Gastrocnemius medialis (tissue), 4 donors: ENCODE data around the gene DNMT3L.

Experiments used
- POLR2A ChIP-seq, 2 donors: fragments of 450-650 bp; IDR thresholded peaks; one replicate each; pipeline ENCODE4 v1.6.1; 2017; ENCODE audit warnings: antibody characterized with exemption in 2 of 2, mild to moderate bottlenecking in 2 of 2, moderate library complexity in 2 of 2
- TF ChIP-seq, protein P1 (sequence below), 5 experiments: fragments of 450-650 bp in 3 of 5; fragments of 200-600 bp in 2 of 5; sonication (generic) in 2 of 5; IDR thresholded peaks in 4 of 5; conservative IDR thresholded peaks in 1 of 5; 1 replicate in 4 of 5; 2 replicates in 1 of 5; pipeline ENCODE4 v1.5.1; 2016 to 2019; ENCODE audit warnings: antibody characterized with exemption in 5 of 5, mild to moderate bottlenecking in 3 of 5, moderate library complexity in 3 of 5

DNA sequence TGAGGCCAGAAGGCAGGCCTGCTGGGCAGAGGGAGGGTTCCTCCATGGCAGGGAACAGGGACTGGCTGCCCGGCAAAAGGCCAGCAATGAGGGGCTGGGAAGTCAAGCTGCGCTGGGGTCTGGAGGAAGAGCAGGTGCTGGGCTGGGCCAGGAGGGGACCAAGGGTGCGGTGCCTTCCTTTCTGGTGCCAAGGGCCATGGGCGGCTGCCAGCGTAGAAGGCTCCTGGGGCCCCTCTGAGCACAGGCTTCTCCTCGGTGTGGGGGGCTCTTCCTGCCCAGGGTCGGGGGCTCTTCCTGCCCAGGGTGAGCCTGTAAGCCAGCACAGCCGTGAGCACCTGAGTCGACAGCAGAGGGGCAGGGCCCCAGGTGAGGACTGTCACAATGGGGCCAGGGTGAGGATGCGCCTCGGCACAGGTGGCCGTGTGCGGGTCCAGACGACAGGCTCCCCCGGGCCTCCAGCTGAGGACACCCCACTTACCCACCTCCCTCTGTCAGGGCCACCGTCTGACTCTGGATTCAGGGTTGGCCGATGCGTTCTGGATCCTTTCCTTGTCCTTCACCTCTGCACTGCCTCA, 10.7 kb upstream of the DNMT3L start:
- TF ChIP-seq, protein P1, sequence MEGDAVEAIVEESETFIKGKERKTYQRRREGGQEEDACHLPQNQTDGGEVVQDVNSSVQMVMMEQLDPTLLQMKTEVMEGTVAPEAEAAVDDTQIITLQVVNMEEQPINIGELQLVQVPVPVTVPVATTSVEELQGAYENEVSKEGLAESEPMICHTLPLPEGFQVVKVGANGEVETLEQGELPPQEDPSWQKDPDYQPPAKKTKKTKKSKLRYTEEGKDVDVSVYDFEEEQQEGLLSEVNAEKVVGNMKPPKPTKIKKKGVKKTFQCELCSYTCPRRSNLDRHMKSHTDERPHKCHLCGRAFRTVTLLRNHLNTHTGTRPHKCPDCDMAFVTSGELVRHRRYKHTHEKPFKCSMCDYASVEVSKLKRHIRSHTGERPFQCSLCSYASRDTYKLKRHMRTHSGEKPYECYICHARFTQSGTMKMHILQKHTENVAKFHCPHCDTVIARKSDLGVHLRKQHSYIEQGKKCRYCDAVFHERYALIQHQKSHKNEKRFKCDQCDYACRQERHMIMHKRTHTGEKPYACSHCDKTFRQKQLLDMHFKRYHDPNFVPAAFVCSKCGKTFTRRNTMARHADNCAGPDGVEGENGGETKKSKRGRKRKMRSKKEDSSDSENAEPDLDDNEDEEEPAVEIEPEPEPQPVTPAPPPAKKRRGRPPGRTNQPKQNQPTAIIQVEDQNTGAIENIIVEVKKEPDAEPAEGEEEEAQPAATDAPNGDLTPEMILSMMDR (IDR thresholded peaks at IDR 0.05 in 4 of 5, conservative IDR thresholded peaks at IDR 0.05 in 1 of 5) = no peak
- no peak for TF ChIP-seq POLR2A (IDR thresholded peaks at IDR 0.05)
